Stimulated activated effector memory CD8-positive, alpha-beta T cell treated with anti-CD3 and anti-CD28 coated beads, Interleukin-12 subunit alpha, Interleukin-12 subunit beta, amount 100 ng/mL, for 72 hours (primary cell): Measurements from ENCODE around the gene ROCK2.

Experiments
- ATAC-seq: fragments of 150-1000 bp; cut with Tn5 transposase; 2 replicates; pipeline ENCODE4 v1.10.0; 2021
- DNase-seq, 2 donors: peaks; one replicate each; pipeline ENCODE4 v3.0.0; 2021 to 2022; ENCODE audit warnings: low spot score in 2 of 2
- H3K27ac Mint-ChIP-seq: one replicate; pipeline ENCODE4 v1.8.0; 2022; ENCODE audit warnings: mild to moderate bottlenecking, mixed read lengths
- H3K36me3 Mint-ChIP-seq: one replicate; pipeline ENCODE4 v1.8.0; 2022; ENCODE audit warnings: mild to moderate bottlenecking, mixed read lengths
- H3K4me1 Mint-ChIP-seq: one replicate; pipeline ENCODE4 v1.8.0; 2022; ENCODE audit warnings: mixed read lengths
- H3K4me3 Mint-ChIP-seq: one replicate; pipeline ENCODE4 v1.8.0; 2022; ENCODE audit warnings: mild to moderate bottlenecking, mixed read lengths
- H3K9me3 Mint-ChIP-seq: one replicate; pipeline ENCODE4 v1.8.0; 2022; ENCODE audit warnings: mixed read lengths

The ROCK2 gene

GRCh38 chr2:11344342-11344955 is at the start of gene ROCK2:
ROCK2 (minus strand) TSS chr2:11344636; CDS start chr2:11344136, 500 bp downstream.
- Mint-ChIP-seq H3K36me3 (peaks cover 7% of the 10 kb centered on the region), H3K27ac (peak within 1 kb of the TSS; percentile 95), H3K4me3 (peak within 1 kb of the TSS; percentile 95), H3K4me1 (peaks cover 18% of the 10 kb centered on the region), H3K9me3 (no peaks in the 10 kb centered on the region)
- ATAC-seq, result peak; percentile 75
- DNase-seq, result peak; percentile 51 to 82

GRCh38 chr2:11393711-11394236 is 49.3 kb upstream of the ROCK2 start:
- Mint-ChIP-seq H3K36me3 (no peaks in the 10 kb centered on the region), H3K4me1 (no peaks in the 10 kb centered on the region), H3K4me3 (no peak overlapping the region), H3K27ac (no peak overlapping the region), H3K9me3 (no peaks in the 10 kb centered on the region)
- ATAC-seq (no peak), DNase-seq (no peak)

GRCh38 chr2:11391942-11392266 is 47.5 kb upstream of the ROCK2 start:
- Mint-ChIP-seq H3K27ac (no peak overlapping the region), H3K4me3 (no peak overlapping the region), H3K9me3 (no peaks in the 10 kb centered on the region), H3K4me1 (no peaks in the 10 kb centered on the region), H3K36me3 (no peaks in the 10 kb centered on the region)
- DNase-seq (no peak), ATAC-seq (no peak)

DNA sequence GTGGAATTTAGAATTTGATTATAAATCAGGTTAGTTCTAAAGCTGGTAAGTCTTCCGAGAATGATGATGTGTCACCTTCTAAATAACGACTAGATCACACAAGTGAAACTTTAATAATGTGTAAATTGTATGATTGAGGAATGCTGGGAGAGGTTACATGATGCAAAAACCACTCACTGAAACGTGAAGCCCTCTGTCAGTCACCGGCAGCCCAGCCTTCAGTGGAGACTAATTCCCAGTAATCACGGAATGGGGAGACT is 45.9 kb upstream of the ROCK2 start:
- no peaks in the 10 kb centered on the region for H3K36me3 Mint-ChIP-seq

GRCh38 chr2:11389551-11390398 is 45.3 kb upstream of the ROCK2 start:
- H3K4me3 Mint-ChIP-seq, result no peak overlapping the region
- DNase-seq, result no peak
- no peaks in the 10 kb centered on the region for H3K9me3 Mint-ChIP-seq
- H3K36me3 Mint-ChIP-seq, result no peaks in the 10 kb centered on the region
- no peak overlapping the region for H3K27ac Mint-ChIP-seq
- no peaks in the 10 kb centered on the region for H3K4me1 Mint-ChIP-seq
- no peak for ATAC-seq

More for the DNA sequence above, 45.9 kb upstream of the ROCK2 start:
- no peaks in the 10 kb centered on the region for H3K9me3 Mint-ChIP-seq
- DNase-seq, result no peak
- no peaks in the 10 kb centered on the region for H3K4me1 Mint-ChIP-seq
- no peak for ATAC-seq
- H3K4me3 Mint-ChIP-seq, result no peak overlapping the region
- no peak overlapping the region for H3K27ac Mint-ChIP-seq

DNA sequence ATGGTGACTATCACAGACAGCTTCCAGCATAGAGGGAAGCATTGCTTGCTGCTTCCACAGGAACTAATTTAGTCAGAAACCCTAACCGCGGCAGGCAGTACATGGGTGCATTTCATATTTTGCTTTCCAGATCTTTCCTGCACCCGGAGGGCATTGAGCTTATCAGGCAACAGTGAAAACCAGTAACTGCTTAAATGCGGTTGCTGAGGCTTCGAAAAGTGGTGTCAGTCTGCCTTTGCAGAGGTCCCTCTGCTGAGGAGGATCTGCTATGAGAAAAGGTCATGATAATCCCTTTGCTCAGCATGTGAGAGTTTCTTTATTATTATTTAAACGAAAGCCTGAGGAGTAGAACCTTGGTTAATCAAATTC is 44.6 kb upstream of the ROCK2 start:
- H3K9me3 Mint-ChIP-seq, result no peaks in the 10 kb centered on the region
- DNase-seq (no peak), ATAC-seq (no peak)
- no peaks in the 10 kb centered on the region for H3K36me3 Mint-ChIP-seq
- no peaks in the 10 kb centered on the region for H3K4me1 Mint-ChIP-seq
- no peak overlapping the region for H3K27ac Mint-ChIP-seq
- no peak overlapping the region for H3K4me3 Mint-ChIP-seq

- no peak overlapping the region for H3K4me3 Mint-ChIP-seq
- DNase-seq (no peak), ATAC-seq (no peak)
- H3K4me1 Mint-ChIP-seq, result no peaks in the 10 kb centered on the region
- no peak overlapping the region for H3K27ac Mint-ChIP-seq
- H3K36me3 Mint-ChIP-seq, result no peaks in the 10 kb centered on the region
- no peaks in the 10 kb centered on the region for H3K9me3 Mint-ChIP-seq
Observed at GRCh38 chr2:11388262-11389051, 44.0 kb upstream of the ROCK2 start.

GRCh38 chr2:11387843-11388242 is 43.4 kb upstream of the ROCK2 start:
- ATAC-seq (no peak), DNase-seq (no peak)
- Mint-ChIP-seq H3K27ac (no peak overlapping the region), H3K9me3 (no peaks in the 10 kb centered on the region), H3K4me3 (no peak overlapping the region), H3K4me1 (no peaks in the 10 kb centered on the region), H3K36me3 (no peaks in the 10 kb centered on the region)

DNA sequence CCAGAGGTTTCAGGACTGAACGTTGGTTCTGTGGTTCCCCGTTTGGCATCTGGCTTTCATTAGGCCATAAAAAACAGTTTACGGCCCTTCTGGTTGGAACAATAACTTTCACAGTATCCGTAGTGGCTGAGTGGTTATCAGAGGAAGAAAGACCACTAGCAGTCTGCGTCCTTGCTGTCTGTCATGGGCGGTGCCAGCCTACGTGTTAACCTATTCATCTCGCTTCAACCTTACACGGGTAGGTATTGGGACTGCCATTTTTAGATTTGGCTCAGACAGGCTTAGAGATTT is 42.6 kb upstream of the ROCK2 start:
- H3K9me3 Mint-ChIP-seq, result no peaks in the 10 kb centered on the region
- H3K36me3 Mint-ChIP-seq, result no peaks in the 10 kb centered on the region
- no peak for ATAC-seq
- no peak overlapping the region for H3K27ac Mint-ChIP-seq
- H3K4me1 Mint-ChIP-seq, result no peaks in the 10 kb centered on the region
- no peak overlapping the region for H3K4me3 Mint-ChIP-seq
- no peak for DNase-seq

GRCh38 chr2:11385847-11386246 is 41.4 kb upstream of the ROCK2 start:
- H3K36me3 Mint-ChIP-seq, result no peaks in the 10 kb centered on the region
- no peak overlapping the region for H3K27ac Mint-ChIP-seq
- ATAC-seq, result no peak
- no peak overlapping the region for H3K4me3 Mint-ChIP-seq
- no peaks in the 10 kb centered on the region for H3K4me1 Mint-ChIP-seq
- H3K9me3 Mint-ChIP-seq, result no peaks in the 10 kb centered on the region
- no peak for DNase-seq

- Mint-ChIP-seq H3K27ac (no peak overlapping the region), H3K4me1 (no peaks in the 10 kb centered on the region), H3K9me3 (no peaks in the 10 kb centered on the region), H3K4me3 (no peak overlapping the region), H3K36me3 (no peaks in the 10 kb centered on the region)
- no peak for ATAC-seq
- no peak for DNase-seq
Observed at GRCh38 chr2:11385216-11385615, 40.8 kb upstream of the ROCK2 start.

DNA sequence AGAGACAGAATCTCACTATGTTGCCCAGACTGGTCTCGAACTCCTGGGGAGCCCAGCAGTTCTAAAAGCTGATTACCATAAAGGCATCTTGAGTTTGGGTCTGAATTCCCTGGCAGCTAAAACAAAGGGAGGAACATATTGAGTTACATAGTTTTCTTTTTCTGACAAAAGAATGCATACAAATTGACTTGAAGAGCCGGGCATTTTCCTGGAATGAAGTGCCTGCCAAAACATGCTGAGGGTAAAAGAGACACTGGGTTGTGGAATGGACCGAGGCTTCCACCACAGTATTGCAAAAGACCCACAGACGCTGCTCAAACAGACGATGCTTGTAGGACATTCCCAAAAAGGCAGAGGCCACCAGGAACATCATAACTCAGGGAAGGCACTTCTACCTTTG is 35.1 kb upstream of the ROCK2 start:
- no peak for DNase-seq
- no peak for ATAC-seq
- H3K27ac Mint-ChIP-seq, result no peak overlapping the region
- no peaks in the 10 kb centered on the region for H3K36me3 Mint-ChIP-seq
- no peak overlapping the region for H3K4me3 Mint-ChIP-seq
- no peaks in the 10 kb centered on the region for H3K4me1 Mint-ChIP-seq
- H3K9me3 Mint-ChIP-seq, result no peaks in the 10 kb centered on the region

GRCh38 chr2:11377928-11378545 is 33.6 kb upstream of the ROCK2 start:
- no peak overlapping the region for H3K4me3 Mint-ChIP-seq
- DNase-seq, result no peak
- ATAC-seq, result no peak
- no peaks in the 10 kb centered on the region for H3K9me3 Mint-ChIP-seq
- H3K36me3 Mint-ChIP-seq, result peaks cover 7% of the 10 kb centered on the region
- H3K27ac Mint-ChIP-seq, result no peak overlapping the region
- H3K4me1 Mint-ChIP-seq, result peaks cover 6% of the 10 kb centered on the region

DNA sequence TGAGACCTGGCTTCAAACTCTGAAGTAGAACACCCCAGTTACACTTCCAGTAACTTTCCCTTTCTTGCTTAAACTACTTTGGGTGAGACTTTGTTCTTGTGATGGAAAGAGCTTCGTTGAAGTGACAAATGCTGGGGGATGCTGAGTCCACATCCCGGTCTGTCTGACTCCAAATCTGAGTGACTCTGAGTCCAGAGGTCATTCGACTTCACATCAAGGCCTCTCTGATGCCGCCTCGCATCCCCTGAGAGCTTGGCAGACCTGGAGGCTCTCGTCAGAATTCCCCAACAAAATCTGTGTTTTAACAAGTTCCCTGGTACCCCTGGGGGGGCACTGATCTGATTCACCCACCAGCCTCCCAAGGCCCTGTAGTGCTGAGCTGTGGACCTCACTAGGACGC is 31.6 kb upstream of the ROCK2 start:
- Mint-ChIP-seq H3K27ac (no peak overlapping the region), H3K36me3 (peaks cover 7% of the 10 kb centered on the region), H3K4me3 (no peak overlapping the region), H3K4me1 (peaks cover 6% of the 10 kb centered on the region), H3K9me3 (no peaks in the 10 kb centered on the region)
- ATAC-seq (no peak), DNase-seq (no peak)

DNA sequence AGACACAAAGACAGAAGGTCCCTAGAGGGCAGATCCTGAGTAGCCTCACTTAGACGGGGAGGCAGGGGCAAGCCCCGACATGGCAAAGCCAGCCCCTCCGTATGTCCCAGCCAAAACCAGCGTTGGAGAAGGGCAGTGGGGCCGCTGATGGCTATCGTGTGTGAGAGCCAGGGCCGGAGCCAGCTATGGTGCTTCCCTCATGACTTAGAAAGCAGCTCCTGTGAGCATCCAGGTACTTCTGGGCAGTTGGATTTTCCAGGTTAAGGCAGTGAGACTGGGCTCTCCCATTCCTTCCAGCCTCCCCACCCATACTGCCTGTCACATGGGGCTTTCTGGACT is 31.2 kb upstream of the ROCK2 start:
- H3K36me3 Mint-ChIP-seq, result peaks cover 7% of the 10 kb centered on the region
- ATAC-seq, result no peak
- no peak overlapping the region for H3K4me3 Mint-ChIP-seq
- no peaks in the 10 kb centered on the region for H3K9me3 Mint-ChIP-seq
- no peak for DNase-seq
- peaks cover 6% of the 10 kb centered on the region for H3K4me1 Mint-ChIP-seq
- H3K27ac Mint-ChIP-seq, result no peak overlapping the region
